ENCODE results near the gene APOBEC3A. TPM values are rescaled to one million over a fixed set of nuclear protein-coding genes. Genes with fewer than 3 reads are reported as not detected.

Gene APOBEC3A
- 10 to 100 TPM in 2 of 3 donors, under 1 TPM in 1; 0.46 to 22.4 (median 16.5) TPM for polyA plus RNA-seq

GRCh38 chr22:38957046-38957770 is at the start of gene APOBEC3A:
Gene APOBEC3A, plus strand, starts transcription at chr22:38957609. Its CDS starts 83 bp downstream, at chr22:38957692.
- WGBS, 3 donors = 70 to 88% (median 70%) methylated on average over 11 of the region's 11 CpGs
- no peak within 1 kb of the TSS for H3K27ac ChIP-seq (ENCODE audit: low read depth, low read length)

DNA sequence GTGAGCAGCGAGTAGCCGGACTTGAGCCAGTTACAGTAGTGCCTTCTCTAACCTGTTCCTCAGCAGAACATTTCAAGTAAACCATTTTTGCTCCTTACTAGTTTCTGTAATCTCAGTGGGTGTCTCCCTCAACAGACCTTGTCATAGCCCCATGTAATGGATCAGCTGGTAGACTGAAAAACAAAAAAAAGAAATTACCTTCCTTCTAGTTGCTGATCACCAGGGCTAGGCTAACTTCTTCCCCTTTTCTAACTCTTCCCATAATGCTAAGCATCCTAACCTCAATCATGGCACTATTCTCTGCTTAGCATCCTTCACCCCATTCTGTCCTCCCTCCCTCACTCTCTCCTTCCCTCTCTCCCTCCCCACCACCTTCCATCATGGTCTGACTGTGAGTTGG is 49.6 kb upstream of the APOBEC3A start:
- no peak overlapping the region for H3K27ac ChIP-seq (ENCODE audit: low read depth, low read length)
- WGBS, 3 donors = 80 to 95% (median 88%) methylated on average over 2 of the region's 2 CpGs

DNA sequence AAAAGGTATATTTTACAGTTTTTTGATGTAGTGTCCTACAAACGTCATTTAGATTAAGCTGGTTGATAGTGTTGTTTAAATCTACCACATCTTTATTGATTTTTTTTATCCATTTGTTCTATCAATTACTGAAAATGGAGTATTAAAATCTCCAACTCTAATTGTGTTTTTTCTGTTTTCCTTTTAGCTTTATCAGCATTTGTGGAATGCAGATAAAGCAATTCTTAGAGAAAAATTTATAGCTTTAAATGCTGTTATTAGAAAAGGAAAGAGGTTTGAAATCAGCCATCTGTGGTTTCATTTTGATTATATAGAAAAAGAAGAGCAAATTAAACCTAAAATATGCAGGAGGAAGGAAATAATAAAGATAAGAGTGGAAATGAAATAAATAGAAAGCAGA is 46.0 kb upstream of the APOBEC3A start:
- WGBS, 3 donors = 45 to 76% (median 65%) methylated on average over 1 of the region's 1 CpG
- no peak overlapping the region for H3K27ac ChIP-seq (ENCODE audit: low read depth, low read length)

DNA sequence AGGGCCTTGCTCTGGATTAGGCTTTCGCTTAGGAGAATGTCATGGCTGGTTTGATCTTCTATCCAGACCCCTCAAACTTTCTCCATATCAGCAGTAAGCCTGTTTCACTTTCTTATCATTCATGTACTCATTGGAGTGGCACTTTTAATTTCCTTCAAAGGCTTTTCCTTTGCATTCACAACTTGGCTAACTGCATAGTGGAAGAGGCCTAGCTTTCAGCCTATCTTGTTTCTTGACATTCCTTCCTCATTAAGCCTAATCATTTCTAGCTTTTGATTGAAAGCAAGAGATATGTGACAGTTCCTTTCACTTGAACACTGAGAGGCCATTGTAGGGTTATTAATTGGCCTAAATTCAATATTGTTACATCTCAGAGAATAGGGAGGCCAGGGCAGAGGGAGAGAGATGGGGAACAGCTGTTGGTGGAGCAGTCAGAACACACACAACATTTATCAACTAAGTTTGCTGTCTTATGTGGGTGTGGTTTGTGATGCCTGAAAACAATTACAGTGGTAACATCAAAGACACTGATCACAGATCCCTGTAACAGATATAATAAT is 37.7 kb upstream of the APOBEC3A start:
- no peak overlapping the region for H3K27ac ChIP-seq (ENCODE audit: low read depth, low read length)
- WGBS, 3 donors = 89 to 100% (median 97%) methylated on average over 1 of the region's 1 CpG

DNA sequence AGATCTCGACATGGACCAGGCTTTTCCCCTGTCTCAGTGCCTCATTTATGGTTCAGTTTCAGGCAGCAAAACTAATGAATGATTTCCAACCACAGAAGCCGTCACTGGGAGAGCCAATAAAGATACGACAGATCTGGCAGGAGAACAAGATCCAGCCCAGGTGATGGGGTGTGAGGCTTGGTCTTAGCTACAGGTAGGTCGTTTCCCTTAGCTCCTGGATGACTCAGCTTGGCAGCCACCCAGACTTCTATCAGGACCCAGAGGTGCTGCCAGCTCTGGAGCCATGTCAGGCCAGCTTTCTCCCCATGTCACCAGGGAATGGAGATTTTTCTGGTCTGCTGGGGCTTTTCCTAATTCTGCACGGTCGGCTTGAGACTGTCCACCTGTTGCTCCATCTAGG is 36.3 kb upstream of the APOBEC3A start:
- no peak overlapping the region for H3K27ac ChIP-seq (ENCODE audit: low read depth, low read length)
- 23 to 64% (median 51%) methylated on average over 6 of the region's 6 CpGs for WGBS, 3 donors

GRCh38 chr22:38921806-38922205 is 35.6 kb upstream of the APOBEC3A start:
- WGBS, 3 donors = 57 to 81% (median 78%) methylated on average over 4 of the region's 4 CpGs
- no peak overlapping the region for H3K27ac ChIP-seq (ENCODE audit: low read depth, low read length)

DNA sequence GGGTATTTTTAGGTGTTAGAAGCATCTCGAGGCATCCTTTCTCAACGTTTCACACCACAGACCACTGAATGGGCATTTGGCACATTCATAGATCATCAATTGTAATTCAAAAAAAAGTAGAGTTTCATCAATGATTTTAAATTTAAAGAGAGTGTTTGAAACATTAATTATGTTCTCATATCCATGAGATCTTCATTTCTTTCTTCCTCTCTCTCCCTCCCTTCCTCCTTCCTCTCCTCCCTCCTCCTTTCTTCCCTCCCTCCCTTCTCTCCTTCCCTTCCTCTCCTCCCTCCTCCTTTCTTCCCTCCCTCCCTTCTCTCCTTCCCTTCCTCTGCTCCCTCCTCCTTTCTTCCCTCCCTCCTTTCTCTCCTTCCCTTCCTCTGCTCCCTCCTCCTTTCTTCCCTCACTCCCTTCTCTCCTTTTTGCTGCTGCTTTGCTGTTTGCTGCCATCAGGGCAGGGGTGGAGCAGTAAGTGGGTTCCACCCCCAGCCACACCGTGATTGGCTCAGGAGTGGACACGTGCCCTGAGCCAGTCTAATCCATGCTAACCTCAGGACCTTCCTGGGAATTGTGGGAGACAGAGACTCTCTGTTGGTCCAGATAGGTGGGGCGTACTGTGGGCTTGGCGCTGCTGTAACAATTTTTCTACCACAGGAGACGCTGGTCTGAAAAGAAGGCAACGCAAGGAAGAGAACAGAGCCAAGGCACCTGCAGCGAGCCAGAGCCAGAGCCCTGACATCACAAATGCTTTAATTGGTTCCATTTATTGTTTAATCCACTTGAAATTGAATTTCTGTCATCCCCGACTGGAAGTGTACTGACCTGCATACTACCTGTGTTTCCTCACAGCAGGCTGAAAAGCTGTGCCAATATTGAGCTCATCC is 33.7 kb upstream of the APOBEC3A start:
- no peak overlapping the region for H3K27ac ChIP-seq (ENCODE audit: low read depth, low read length)
- 19 to 42% (median 28%) methylated on average over 10 of the region's 10 CpGs for WGBS, 3 donors

DNA sequence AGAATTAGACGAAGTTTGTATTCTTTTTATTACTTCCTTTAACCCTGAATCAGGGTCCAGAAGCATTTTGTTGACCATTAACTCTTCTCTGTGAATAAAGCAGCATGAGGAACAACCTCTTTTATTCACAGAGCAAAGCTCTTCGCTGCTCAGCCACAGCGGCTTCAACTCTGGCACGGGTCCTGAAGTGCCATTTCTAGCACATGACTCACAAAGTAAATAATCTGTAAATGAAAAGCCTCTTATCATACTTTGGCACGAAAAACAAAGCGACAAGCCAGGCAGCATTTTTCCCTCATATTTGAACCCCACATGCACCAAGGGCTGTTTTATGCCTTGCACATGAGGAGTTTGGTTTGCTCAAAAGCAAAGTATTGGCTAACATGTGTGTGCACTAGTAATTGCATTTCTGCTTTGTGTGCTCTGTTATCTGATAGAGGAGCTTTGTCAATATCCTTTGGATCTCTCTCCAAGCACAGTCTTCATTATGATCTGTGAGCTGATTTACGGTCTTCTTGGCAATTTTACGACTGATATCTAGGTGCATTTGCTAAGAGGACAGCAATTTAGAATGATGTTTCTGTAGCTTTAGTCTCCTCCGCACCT is 33.0 kb upstream of the APOBEC3A start:
- WGBS, 3 donors = 7 to 21% (median 20%) methylated on average over 9 of the region's 9 CpGs
- no peak overlapping the region for H3K27ac ChIP-seq (ENCODE audit: low read depth, low read length)

GRCh38 chr22:38925571-38926041 is 31.8 kb upstream of the APOBEC3A start:
- 82 to 83% (median 83%) methylated on average over 7 of the region's 7 CpGs for WGBS, 3 donors

DNA sequence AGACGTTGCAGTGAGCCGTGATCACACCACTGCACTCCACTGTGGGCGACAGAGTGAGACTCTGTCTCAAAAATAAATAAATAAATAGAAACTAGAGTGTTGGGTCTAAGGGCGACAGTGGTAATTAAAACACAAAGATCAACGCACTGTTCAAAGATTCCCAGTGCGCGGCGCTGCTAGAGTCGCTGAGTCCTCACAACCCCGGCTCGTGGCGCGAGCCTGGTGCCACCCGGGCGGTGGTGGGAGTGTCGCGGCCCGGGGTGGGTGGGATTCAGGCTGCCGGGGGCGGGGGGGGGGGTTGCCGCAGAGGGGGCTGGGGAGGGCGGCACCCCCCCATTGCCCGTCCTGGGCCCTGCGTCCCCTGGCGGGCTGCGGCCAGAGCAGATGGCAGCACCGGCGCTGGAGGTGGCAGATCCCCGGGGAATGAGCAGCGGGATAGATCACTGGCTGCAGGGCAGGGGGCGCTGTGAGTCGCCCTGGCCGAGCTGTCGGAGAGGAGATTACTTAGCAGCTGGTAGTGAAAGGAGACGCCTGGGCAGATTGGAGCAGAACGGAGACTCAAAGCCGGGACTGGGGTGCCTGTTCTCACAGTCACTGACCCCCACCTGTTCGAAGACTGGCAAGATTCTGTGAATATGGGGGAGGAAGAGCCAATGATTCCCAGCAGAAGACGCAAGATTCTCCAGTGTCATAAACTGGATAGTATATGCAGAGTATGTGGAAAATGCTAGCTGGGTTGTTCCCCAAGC is 30.2 kb upstream of the APOBEC3A start:
- 8 to 16% (median 10%) methylated on average over 36 to 38 of the region's 39 CpGs for WGBS, 3 donors
- no peak overlapping the region for H3K27ac ChIP-seq (ENCODE audit: low read depth, low read length)

More at GRCh38 chr22:38925571-38926041, 31.8 kb upstream of the APOBEC3A start:
- H3K27ac ChIP-seq (ENCODE audit: low read depth, low read length) = no peak overlapping the region

- H3K27ac ChIP-seq (ENCODE audit: low read depth, low read length) = no peak overlapping the region
- 49 to 75% (median 58%) methylated on average over 3 of the region's 3 CpGs for WGBS, 3 donors
Measured at GRCh38 chr22:38930512-38930911, 26.9 kb upstream of the APOBEC3A start.

GRCh38 chr22:38935023-38935422 is 22.4 kb upstream of the APOBEC3A start:
- no peak overlapping the region for H3K27ac ChIP-seq (ENCODE audit: low read depth, low read length)
- 28 to 77% (median 72%) methylated on average over 8 of the region's 8 CpGs for WGBS, 3 donors

DNA sequence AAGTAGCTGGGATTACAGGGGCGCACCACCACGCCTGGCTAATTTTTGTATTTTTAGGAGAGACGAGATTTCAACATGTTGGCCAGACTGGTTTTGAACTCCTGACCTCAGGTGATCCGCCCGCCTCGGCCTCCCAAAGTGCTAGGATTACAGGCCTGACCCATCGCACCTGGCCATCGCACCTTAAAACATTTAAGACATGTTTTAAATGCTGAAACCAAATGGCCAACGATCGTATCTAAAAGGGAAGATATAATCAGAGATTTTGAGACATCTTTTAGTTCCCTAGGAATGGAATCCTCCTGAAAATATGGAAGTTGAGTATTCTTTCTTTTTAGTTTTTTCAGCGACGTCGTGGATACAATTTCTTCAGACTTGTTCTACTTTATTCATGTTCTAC is 21.8 kb upstream of the APOBEC3A start:
- 93 to 94% (median 93%) methylated on average over 13 of the region's 13 CpGs for WGBS, 3 donors
- H3K27ac ChIP-seq (ENCODE audit: low read depth, low read length) = no peak overlapping the region

DNA sequence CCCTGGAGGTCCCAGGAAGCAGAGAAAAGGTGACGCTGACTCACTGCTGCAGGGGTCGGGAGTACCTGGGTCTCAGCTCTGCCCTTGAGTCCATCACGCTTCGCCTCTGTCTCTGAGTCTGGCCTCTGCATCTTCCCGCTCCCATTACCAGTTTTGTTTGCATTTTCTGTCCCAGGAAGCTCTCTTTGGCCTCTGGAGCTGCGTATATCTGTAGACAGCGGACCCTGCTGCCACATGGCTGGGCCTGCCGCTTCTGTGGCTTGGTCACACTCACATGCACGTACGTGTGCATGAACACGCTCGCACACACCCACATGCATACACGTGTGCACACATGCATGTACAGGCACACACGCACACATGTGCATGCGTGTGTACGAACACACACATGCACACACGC is 20.8 kb upstream of the APOBEC3A start:
- 79 to 80% (median 80%) methylated on average over 17 of the region's 17 CpGs for WGBS, 3 donors
- H3K27ac ChIP-seq (ENCODE audit: low read depth, low read length) = no peak overlapping the region

- H3K27ac ChIP-seq (ENCODE audit: low read depth, low read length) = no peak overlapping the region
- WGBS, 3 donors = 87 to 93% (median 92%) methylated on average over 4 of the region's 4 CpGs
Measured at GRCh38 chr22:38937036-38937435, 20.4 kb upstream of the APOBEC3A start.

DNA sequence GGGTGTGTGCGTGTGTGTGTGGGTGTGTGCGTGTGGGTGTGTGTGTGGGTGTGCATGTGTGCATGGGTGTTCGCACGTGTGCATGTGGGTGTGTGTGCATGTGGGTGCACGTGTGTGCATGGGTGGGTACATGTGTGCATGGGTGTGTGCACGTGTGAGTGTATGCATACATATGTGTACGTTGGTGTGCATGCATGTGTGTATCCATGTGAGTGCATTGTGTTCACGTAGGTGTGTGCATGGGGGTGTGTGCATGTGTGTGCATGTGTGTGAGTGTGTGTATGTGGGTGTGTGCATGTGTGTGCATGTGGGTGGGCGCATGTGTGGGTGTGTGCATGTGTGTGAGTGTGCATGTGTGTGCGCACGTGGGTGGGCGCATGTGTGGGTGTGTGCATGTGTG is 19.9 kb upstream of the APOBEC3A start:
- H3K27ac ChIP-seq (ENCODE audit: low read depth, low read length) = no peak overlapping the region
- 82 to 91% (median 83%) methylated on average over 12 of the region's 12 CpGs for WGBS, 3 donors

- WGBS, 3 donors = 82 to 86% (median 84%) methylated on average over 11 of the region's 11 CpGs
- no peak overlapping the region for H3K27ac ChIP-seq (ENCODE audit: low read depth, low read length)
Measured at GRCh38 chr22:38938221-38938620, 19.2 kb upstream of the APOBEC3A start.

GRCh38 chr22:38938925-38939324 is 18.5 kb upstream of the APOBEC3A start:
- WGBS, 3 donors = 83 to 87% (median 84%) methylated on average over 7 of the region's 7 CpGs

More at GRCh38 chr22:38938925-38939324, 18.5 kb upstream of the APOBEC3A start:
- H3K27ac ChIP-seq (ENCODE audit: low read depth, low read length) = no peak overlapping the region

Measured in adipose tissue (tissue), 3 donors.